ENCODE measurements around the gene ZNF608. TPM values are rescaled to one million over a fixed set of nuclear protein-coding genes. Genes with fewer than 3 reads are reported as not detected.

Gene ZNF608
- total and polyA plus RNA-seq, 2 donors (not counting 3 experiments of a cell fraction or from before 2014, with no cell fraction given): 16.2 to 33.6 TPM

DNA sequence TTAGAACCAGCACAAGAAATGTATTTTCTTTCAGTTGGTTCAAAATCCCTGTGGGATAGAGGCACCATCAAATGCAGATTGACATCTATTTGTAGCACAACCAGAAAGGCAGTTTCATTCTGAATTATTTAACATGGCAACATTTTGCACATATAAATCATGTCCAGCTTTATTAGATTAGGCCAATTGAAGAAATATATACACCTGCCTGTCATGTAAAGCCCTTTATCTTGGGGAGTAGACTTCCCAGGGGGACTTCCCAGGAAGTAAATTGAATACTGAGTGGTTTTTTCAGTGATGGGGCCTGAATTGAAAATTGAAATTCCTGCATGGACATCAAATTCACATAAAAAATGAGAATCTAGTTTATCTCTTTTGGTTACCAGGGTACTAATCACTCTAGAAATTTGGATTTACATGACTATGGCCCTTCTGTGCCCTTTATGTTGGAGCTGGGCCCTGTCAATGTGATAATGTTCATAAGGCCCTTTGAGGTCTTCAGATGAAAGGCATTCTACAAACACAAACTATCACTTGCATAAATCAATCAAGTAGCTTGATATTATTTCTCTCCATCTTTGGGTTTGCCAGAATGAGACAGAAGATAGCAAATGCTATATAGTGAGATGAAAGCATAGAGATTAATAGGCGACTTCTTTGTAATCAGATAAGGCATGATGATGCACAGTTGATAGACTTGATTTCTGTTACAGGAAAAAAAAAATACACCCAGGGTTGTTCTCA is 26.2 kb upstream of the ZNF608 start:
- DNase-seq (ENCODE audit: low read depth, low spot score) (no peak), FAIRE-seq (no peak)
- no peaks in the 10 kb centered on the region for H3K4me1 ChIP-seq (ENCODE audit: control insufficient read depth, extremely low read depth, insufficient read depth, low read length)
- H3K4me2 ChIP-seq (ENCODE audit: insufficient read depth, low read length): no peak overlapping the region
- no peaks in the 10 kb centered on the region for H3K27me3 ChIP-seq (ENCODE audit: control insufficient read depth in 2 of 2, insufficient read depth in 2 of 2, low read length in 2 of 2)
- H3K9me1 ChIP-seq (replicated peaks; ENCODE audit: control insufficient read depth, extremely low read depth, insufficient read depth, low read length): no peaks in the 10 kb centered on the region
- H3K79me2 ChIP-seq (ENCODE audit: control insufficient read depth, insufficient read depth, low read length): no peaks in the 10 kb centered on the region
- H3K4me3 ChIP-seq (replicated peaks in 1 of 3; ENCODE audit: insufficient read depth in 1 of 3, low read depth in 1 of 3, low read length in 3 of 3): no peak overlapping the region
- dilution Hi-C loops (cut with MboI; ENCODE audit: extremely low pct_ligation_motif_present, low sequenced_read_pairs) (no loop called here), intact Hi-C loops (cut with micrococcal nuclease) (no loop called here)
- H3K9me3 ChIP-seq (replicated peaks; ENCODE audit: control insufficient read depth, insufficient read depth, low read length): no peaks in the 10 kb centered on the region
- H3K9ac ChIP-seq (replicated peaks; ENCODE audit: extremely low read depth, insufficient read depth, low read length): no peak overlapping the region
- BruUV-seq (replicated peaks): no TSS peak
- no peak overlapping the region for H2AFZ ChIP-seq (ENCODE audit: low read depth, low read length)
- no peak overlapping the region for H3K27ac ChIP-seq (ENCODE audit: insufficient read depth, low read depth, low read length)
- H3K36me3 ChIP-seq (ENCODE audit: control insufficient read depth in 2 of 2, extremely low read depth in 1 of 2, insufficient read depth in 2 of 2, low read length in 2 of 2): no peaks in the 10 kb centered on the region
- CTCF ChIA-PET: no interaction called here
- TF ChIP-seq MYC (IDR thresholded peaks at IDR 0.05; ENCODE audit: low read depth, low read length): no peak
- TF ChIP-seq EZH2 (IDR thresholded peaks at IDR 0.05; ENCODE audit: borderline replicate concordance, low read depth, low read length, severe bottlenecking): no peak
- TF ChIP-seq, protein P1, sequence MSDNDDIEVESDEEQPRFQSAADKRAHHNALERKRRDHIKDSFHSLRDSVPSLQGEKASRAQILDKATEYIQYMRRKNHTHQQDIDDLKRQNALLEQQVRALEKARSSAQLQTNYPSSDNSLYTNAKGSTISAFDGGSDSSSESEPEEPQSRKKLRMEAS (IDR thresholded peaks at IDR 0.05; ENCODE audit: insufficient read depth, insufficient read length): no peak
- no peak for TF ChIP-seq FOS (IDR thresholded peaks at IDR 0.05; ENCODE audit: borderline replicate concordance, insufficient read depth, low read length)
- no peak for TF ChIP-seq GATA2 (IDR thresholded peaks at IDR 0.05; ENCODE audit: insufficient read depth, insufficient read length, low read depth, low read length)
- no peak for TF ChIP-seq JUN (IDR thresholded peaks at IDR 0.05; ENCODE audit: borderline replicate concordance, insufficient read depth, insufficient read length, low read depth)
- TF ChIP-seq POLR2AphosphoS5 (IDR thresholded peaks at IDR 0.05; ENCODE audit: insufficient read depth, low read depth, low read length): no peak
- TF ChIP-seq, protein P2, sequence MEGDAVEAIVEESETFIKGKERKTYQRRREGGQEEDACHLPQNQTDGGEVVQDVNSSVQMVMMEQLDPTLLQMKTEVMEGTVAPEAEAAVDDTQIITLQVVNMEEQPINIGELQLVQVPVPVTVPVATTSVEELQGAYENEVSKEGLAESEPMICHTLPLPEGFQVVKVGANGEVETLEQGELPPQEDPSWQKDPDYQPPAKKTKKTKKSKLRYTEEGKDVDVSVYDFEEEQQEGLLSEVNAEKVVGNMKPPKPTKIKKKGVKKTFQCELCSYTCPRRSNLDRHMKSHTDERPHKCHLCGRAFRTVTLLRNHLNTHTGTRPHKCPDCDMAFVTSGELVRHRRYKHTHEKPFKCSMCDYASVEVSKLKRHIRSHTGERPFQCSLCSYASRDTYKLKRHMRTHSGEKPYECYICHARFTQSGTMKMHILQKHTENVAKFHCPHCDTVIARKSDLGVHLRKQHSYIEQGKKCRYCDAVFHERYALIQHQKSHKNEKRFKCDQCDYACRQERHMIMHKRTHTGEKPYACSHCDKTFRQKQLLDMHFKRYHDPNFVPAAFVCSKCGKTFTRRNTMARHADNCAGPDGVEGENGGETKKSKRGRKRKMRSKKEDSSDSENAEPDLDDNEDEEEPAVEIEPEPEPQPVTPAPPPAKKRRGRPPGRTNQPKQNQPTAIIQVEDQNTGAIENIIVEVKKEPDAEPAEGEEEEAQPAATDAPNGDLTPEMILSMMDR (IDR thresholded peaks at IDR 0.05; ENCODE audit: extremely low read depth in 1 of 2, insufficient read depth in 1 of 2, low read depth in 1 of 2, low read length in 2 of 2): no peak
- TF ChIP-seq POLR2A (IDR thresholded peaks at IDR 0.05; ENCODE audit: low read depth, low read length): no peak
- POLR2A ChIA-PET: no interaction called here
- no peaks in the 10 kb centered on the region for H4K20me1 ChIP-seq (replicated peaks; ENCODE audit: control insufficient read depth, extremely low read depth, insufficient read depth, low read length)
